AG09319 (cell line): ENCODE results near the gene RHOBTB1.

Source experiments
- DNase-seq: peaks from one replicate; pipeline ENCODE4 v3.0.0-alpha.2; 2010; ENCODE audit warnings: low read depth; ENCODE audit errors: extremely low read depth
- TF ChIP-seq, protein P1 (sequence below): IDR thresholded peaks from 2 replicates; pipeline ENCODE4 v1.5.1; 2011; ENCODE audit warnings: low read depth, mild to moderate bottlenecking, inconsistent platforms, low read length, moderate library complexity

The RHOBTB1 gene

DNA sequence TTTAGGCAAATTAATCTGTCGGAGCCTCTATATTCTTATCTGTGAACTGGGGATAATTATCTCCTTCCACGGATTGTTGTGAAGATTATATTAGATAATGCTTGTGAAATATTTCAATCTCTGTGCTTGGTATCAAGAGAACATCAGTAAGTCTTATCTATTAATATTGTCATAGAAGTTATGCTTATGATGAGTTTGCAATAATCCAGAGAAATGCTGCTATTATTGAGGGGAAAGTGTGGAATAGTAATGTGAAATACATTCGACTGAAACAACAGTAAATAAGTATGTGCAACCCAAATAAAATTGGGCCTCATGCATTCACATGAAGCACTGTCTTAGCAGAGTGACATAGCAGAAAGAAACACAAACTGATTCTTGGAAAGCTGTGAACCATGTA is 13.7 kb downstream of the RHOBTB1 start:
- TF ChIP-seq, protein P1, sequence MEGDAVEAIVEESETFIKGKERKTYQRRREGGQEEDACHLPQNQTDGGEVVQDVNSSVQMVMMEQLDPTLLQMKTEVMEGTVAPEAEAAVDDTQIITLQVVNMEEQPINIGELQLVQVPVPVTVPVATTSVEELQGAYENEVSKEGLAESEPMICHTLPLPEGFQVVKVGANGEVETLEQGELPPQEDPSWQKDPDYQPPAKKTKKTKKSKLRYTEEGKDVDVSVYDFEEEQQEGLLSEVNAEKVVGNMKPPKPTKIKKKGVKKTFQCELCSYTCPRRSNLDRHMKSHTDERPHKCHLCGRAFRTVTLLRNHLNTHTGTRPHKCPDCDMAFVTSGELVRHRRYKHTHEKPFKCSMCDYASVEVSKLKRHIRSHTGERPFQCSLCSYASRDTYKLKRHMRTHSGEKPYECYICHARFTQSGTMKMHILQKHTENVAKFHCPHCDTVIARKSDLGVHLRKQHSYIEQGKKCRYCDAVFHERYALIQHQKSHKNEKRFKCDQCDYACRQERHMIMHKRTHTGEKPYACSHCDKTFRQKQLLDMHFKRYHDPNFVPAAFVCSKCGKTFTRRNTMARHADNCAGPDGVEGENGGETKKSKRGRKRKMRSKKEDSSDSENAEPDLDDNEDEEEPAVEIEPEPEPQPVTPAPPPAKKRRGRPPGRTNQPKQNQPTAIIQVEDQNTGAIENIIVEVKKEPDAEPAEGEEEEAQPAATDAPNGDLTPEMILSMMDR: no peak
- DNase-seq: no peak

DNA sequence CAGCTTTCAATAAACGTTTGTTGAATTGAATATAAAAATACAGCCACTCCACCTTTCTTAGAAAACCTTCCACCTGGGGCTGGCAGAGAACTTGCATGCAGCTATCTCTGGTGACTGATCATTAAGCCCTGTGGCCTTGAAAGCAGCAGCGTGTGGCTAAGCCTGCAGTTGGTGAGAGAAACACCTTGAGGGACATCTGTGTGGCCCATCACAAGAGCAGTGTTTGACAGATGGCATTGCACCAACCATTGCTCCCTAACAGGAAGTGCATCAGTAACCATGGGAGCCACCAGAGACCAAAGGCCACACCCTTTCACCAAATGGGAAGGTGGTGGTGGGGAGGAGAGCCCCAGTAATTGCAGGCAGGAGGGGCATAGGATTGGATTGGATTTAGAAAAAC is 22.4 kb downstream of the RHOBTB1 start:
- TF ChIP-seq, protein P1: no peak
- no peak for DNase-seq

DNA sequence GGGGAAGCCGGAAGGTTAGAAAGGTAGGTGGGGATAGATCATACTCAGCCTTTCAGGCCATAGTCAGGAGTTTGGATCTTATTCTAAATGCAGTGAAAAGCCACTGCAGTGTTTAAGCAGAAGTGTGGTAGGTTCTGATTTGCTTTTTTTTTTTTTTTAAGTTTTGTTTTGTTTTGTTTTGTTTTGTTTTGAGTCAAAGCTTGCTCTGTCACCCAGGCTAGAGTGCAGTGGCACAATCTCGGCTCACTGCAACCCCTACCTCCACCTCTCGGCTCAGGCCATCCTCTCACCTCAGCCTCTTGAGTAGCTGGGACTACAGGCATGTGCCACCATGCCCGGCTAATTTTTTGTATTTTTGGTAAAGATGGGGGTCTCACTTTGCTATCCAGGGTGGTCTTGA is 23.5 kb downstream of the RHOBTB1 start:
- TF ChIP-seq, protein P1: no peak
- no peak for DNase-seq

DNA sequence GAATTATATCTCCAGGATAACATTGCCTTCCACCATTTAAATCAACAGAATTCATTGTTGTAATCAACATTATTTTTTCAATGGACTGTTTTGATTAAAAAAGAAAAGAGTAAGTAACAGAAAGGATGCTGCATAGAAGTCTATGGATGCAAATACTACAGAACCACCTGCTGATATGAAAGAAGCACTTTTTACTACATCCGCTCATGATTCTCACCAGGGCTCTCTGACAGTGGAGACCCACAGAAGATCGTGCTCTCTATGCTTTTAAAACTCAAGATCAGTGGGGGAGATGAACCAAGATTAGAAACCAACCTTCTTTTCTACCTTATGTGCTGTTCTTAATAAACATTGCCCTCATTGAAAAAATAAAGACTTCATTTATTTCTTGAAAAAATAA is 24.4 kb downstream of the RHOBTB1 start:
- TF ChIP-seq, protein P1: no peak
- DNase-seq: no peak

DNA sequence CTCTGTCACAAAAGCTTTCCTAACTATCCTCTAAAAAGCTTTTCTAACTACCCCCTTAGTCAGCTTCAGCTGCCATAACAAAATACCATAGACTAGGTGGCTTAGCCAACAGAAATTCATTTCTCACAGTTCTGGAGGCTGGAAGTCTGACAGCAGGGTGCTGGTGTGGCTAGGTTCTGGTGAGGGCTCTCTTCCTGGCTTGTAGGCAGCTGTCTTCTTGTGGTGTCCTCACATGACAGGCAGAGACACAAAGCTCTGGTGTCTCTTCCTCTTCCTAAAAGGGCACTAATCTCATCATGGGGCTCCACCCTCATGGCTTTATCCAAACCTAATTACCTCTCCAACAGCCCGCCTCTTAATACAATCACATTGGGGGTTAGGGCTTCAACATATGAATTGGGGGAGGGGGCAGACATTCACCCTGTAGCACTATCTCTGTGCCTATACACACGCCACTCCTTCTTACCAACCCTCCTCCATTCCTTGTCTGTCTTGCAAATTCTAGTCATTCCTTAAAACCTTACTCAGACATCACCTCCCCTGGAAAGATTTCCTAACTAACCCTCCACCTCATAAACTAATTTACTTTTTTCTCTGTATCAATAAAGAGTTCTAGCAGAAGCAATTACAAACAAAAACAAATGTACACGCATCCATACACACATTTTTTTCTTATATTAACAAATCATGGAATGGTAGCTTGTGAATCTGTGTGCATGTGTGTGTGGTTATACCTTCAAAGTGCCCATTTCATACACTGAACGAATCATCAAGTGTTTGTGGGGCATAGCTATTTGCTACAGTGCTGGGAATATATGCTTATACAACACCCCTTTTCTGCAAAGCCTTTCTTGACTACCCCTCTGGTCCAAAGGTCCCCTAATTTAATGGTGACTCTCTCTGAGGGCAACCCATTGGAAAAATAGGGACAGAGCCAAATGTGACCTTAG is 26.4 kb downstream of the RHOBTB1 start:
- TF ChIP-seq, protein P1: no peak
- no peak for DNase-seq

DNA sequence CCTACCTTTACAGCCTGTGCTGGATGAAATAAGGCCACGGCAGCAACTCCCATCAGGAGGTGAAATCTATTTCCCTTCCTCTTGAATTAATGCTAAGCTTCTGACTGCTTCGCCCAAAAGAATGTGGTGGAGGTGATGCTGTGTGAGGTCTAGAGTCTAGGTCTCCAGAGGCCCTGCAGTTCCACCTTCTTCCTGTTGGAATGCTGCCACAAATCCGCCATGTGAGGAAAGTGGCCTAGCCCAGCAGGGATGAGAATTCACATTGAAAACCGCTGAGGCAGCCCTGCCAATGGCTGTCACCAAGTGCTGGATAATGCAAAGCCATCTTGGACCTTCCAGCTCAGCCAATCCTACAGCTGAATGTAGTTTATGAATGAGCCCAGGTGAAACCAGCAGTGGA is 28.0 kb downstream of the RHOBTB1 start:
- TF ChIP-seq, protein P1: no peak
- no peak for DNase-seq

DNA sequence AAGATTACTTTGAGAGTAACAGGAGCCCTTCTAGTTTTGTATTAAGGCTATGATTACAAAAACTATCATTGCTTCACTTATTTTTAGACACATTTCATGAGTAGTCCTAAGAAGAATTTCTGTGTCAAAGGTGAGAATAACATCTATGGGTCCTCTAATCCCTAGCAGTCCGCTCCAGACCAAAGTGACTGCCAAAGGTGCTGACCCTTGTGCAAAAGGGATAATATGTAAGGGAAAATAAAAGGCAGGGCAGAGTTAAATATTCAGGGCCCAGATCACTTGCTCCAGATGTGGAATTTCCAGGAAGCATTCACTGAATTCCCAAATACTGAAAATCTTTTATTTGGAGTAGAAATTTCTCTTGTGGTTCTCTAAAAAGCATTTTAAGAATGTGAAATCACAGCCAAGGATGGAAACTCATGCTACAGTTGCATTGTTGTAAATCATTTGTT is 29.3 kb downstream of the RHOBTB1 start:
- TF ChIP-seq, protein P1: no peak
- peak; percentile 90 for DNase-seq
